ENCODE measurements around the gene ABR. TPM values are rescaled to one million over a fixed set of nuclear protein-coding genes. Genes with fewer than 3 reads are reported as not detected.

Gene ABR
- total and polyA plus RNA-seq, 2 donors from 2014 or later, result 18.7 to 116 TPM

DNA sequence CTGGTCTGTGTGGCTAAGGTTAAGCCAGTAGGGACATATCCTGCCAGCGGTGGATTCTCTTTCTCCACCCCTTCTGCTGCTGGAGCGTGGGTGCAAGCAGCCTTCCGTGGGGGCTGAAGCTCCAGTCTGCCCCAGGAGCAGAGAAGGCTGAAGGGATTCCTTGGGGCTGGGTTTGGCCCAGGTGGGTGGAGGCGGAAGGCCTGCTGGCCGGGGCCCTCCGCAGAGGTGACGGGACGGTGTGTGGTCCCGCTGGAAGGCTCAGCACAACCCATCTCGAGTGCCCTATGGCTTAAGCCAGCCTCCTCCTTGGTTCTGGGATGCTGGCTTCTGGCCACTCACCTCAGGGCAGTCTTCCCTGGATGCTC lies 169.7 kb downstream of the ABR start:
- no peak for FAIRE-seq
- peaks cover 0 to 35% (median 17%) of the 10 kb centered on the region in 3 donors for H3K36me3 ChIP-seq (ENCODE audit: control insufficient read depth in 2 of 3, insufficient read depth in 3 of 3, low read length in 3 of 3)

GRCh38 chr17:1009229-1010085 lies 170.3 kb downstream of the ABR start:
- no peak for DNase-seq
- H3K9ac ChIP-seq (ENCODE audit: low read length in 3 of 3), result no peak overlapping the region
- no peak overlapping the region for H3K27ac ChIP-seq (ENCODE audit: low read depth in 2 of 2, low read length in 2 of 2)
- H3K27me3 ChIP-seq (ENCODE audit: control insufficient read depth, insufficient read depth, low read length), result no peaks in the 10 kb centered on the region
- H3K36me3 ChIP-seq (ENCODE audit: control insufficient read depth in 2 of 3, insufficient read depth in 3 of 3, low read length in 3 of 3), result peaks cover 0 to 35% (median 17%) of the 10 kb centered on the region in 3 donors
- H3K4me3 ChIP-seq (ENCODE audit: low read length in 3 of 3), result no peak overlapping the region
- no peaks in the 10 kb centered on the region for H3K9me3 ChIP-seq (ENCODE audit: control insufficient read depth in 2 of 3, insufficient read depth in 1 of 3, low read length in 3 of 3)
- peaks cover 0 to 19% (median 11%) of the 10 kb centered on the region in 3 donors for H3K4me1 ChIP-seq (ENCODE audit: control insufficient read depth in 2 of 3, insufficient read depth in 2 of 3, low read depth in 1 of 3, low read length in 3 of 3)
- no peak for FAIRE-seq
- TF ChIP-seq, protein P1, sequence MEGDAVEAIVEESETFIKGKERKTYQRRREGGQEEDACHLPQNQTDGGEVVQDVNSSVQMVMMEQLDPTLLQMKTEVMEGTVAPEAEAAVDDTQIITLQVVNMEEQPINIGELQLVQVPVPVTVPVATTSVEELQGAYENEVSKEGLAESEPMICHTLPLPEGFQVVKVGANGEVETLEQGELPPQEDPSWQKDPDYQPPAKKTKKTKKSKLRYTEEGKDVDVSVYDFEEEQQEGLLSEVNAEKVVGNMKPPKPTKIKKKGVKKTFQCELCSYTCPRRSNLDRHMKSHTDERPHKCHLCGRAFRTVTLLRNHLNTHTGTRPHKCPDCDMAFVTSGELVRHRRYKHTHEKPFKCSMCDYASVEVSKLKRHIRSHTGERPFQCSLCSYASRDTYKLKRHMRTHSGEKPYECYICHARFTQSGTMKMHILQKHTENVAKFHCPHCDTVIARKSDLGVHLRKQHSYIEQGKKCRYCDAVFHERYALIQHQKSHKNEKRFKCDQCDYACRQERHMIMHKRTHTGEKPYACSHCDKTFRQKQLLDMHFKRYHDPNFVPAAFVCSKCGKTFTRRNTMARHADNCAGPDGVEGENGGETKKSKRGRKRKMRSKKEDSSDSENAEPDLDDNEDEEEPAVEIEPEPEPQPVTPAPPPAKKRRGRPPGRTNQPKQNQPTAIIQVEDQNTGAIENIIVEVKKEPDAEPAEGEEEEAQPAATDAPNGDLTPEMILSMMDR (IDR thresholded peaks at IDR 0.05; ENCODE audit: borderline replicate concordance, extremely low read depth, insufficient read depth), result no peak
- intact Hi-C loops (cut with DNase I), result no loop called here

More for the DNA sequence above, 169.7 kb downstream of the ABR start:
- Histone ChIP-seq H3K9ac (ENCODE audit: low read length in 3 of 3) (no peak overlapping the region), H3K27me3 (ENCODE audit: control insufficient read depth, insufficient read depth, low read length) (no peaks in the 10 kb centered on the region), H3K9me3 (ENCODE audit: control insufficient read depth in 2 of 3, insufficient read depth in 1 of 3, low read length in 3 of 3) (no peaks in the 10 kb centered on the region), H3K4me3 (ENCODE audit: low read length in 3 of 3) (no peak overlapping the region), H3K27ac (ENCODE audit: low read depth in 2 of 2, low read length in 2 of 2) (no peak overlapping the region), H3K4me1 (ENCODE audit: control insufficient read depth in 2 of 3, insufficient read depth in 2 of 3, low read depth in 1 of 3, low read length in 3 of 3) (peaks cover 0 to 14% (median 10%) of the 10 kb centered on the region in 3 donors)
- no peak for DNase-seq
- TF ChIP-seq, protein P1 (IDR thresholded peaks at IDR 0.05; ENCODE audit: borderline replicate concordance, extremely low read depth, insufficient read depth), result no peak
- intact Hi-C loops (cut with DNase I), result no loop called here

DNA sequence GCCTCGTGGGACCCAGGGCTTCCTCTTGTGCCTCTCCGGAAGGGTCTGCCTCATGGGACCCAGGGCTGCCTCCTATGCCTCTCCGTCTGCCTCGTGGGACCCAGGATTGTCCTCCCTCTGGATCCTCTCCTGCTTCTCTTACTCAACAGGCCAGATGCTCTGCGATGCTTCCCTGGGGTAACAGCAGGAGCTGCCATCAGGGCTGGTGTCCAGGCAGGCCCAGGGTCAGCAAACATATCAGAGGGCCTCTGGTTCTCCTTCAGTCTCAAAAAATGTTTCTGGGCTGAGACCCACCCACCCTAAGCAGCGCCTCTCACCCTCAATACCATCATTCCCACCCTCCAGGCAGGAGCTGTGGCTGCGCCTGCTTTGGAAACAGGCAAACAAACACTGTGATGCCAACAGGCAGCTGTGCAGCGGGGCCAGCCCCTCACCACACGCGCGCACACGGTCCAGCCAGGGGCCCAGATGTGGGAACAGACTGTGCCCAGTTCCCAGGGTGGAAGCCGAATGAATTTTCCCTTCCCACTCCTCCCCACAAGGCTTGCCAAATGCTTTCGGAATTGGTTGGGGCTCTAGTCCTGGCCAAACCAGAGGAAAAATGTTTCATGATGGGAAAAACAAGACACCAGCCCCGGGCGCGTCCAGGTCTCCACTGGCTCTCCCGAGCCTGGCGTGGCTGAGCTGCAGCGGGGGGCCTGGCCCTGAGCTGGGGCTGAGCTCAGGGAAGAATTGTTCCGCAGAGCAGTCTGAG lies 171.6 kb downstream of the ABR start:
- Histone ChIP-seq H3K9me3 (ENCODE audit: control insufficient read depth in 2 of 3, insufficient read depth in 1 of 3, low read length in 3 of 3) (no peaks in the 10 kb centered on the region), H3K4me1 (ENCODE audit: control insufficient read depth in 2 of 3, insufficient read depth in 2 of 3, low read depth in 1 of 3, low read length in 3 of 3) (peaks cover 0 to 22% (median 17%) of the 10 kb centered on the region in 3 donors), H3K9ac (ENCODE audit: low read length in 3 of 3) (no peak overlapping the region), H3K4me3 (ENCODE audit: low read length in 3 of 3) (no peak overlapping the region), H3K36me3 (ENCODE audit: control insufficient read depth in 2 of 3, insufficient read depth in 3 of 3, low read length in 3 of 3) (peaks cover 0 to 35% (median 19%) of the 10 kb centered on the region in 3 donors), H3K27me3 (ENCODE audit: control insufficient read depth, insufficient read depth, low read length) (no peaks in the 10 kb centered on the region), H3K27ac (ENCODE audit: low read depth in 2 of 2, low read length in 2 of 2) (peak overlapping the region in 1 of 2 donors; percentile 33)
- TF ChIP-seq, protein P1 (IDR thresholded peaks at IDR 0.05; ENCODE audit: borderline replicate concordance, extremely low read depth, insufficient read depth), result no peak
- no peak for DNase-seq
- FAIRE-seq, result no peak
- intact Hi-C loops (cut with DNase I), result no loop called here
